GM12878 (cell line): ENCODE data around the gene NMT1. TPM values are rescaled to one million over a fixed set of nuclear protein-coding genes. Genes with fewer than 3 reads are reported as not detected.

Experiments
- CBX3 ChIP-seq: fragments of 200-600 bp; sonication (generic); IDR thresholded peaks from 2 replicates; pipeline ENCODE4 v1.6.1; 2016; ENCODE audit warnings: low read depth, borderline replicate concordance
- EZH2 ChIP-seq: IDR thresholded peaks from 2 replicates; pipeline ENCODE4 v1.6.1; 2012; ENCODE audit warnings: low read depth, mild to moderate bottlenecking, control low read depth, inconsistent platforms, low read length, borderline replicate concordance; ENCODE audit not compliant: control insufficient read depth
- GATAD2B ChIP-seq: fragments of 450-650 bp; conservative IDR thresholded peaks from 2 replicates; pipeline ENCODE4 v1.6.1; 2017; ENCODE audit warnings: low read depth, mild to moderate bottlenecking, moderate library complexity
- HCFC1 ChIP-seq: fragments of 150-350 bp; IDR thresholded peaks from 2 replicates; pipeline ENCODE4 v1.6.1; 2014; ENCODE audit warnings: low read length
- HDAC6 ChIP-seq: fragments of 200-600 bp; sonication (generic); IDR thresholded peaks from one replicate; pipeline ENCODE4 v1.8.0; 2017; ENCODE audit warnings: antibody characterized with exemption; ENCODE audit not compliant: unreplicated experiment
- IKZF1 ChIP-seq: fragments of 450-650 bp; conservative IDR thresholded peaks from 2 replicates; pipeline ENCODE4 v1.6.1; 2017; ENCODE audit warnings: antibody characterized with exemption, mild to moderate bottlenecking
- IRF4 ChIP-seq: IDR thresholded peaks from 2 replicates; pipeline ENCODE4 v1.6.1; 2011; ENCODE audit warnings: low read depth, low read length
- MLLT1 ChIP-seq: fragments of 450-650 bp; IDR thresholded peaks from 2 replicates; pipeline ENCODE4 v1.6.1; 2016; ENCODE audit warnings: mild to moderate bottlenecking
- MXI1 ChIP-seq: fragments of 150-350 bp; IDR thresholded peaks from 2 replicates; pipeline ENCODE4 v1.6.1; 2011; ENCODE audit warnings: low read depth, mild to moderate bottlenecking, inconsistent platforms, low read length, improper control_type of control experiment
- PML ChIP-seq: IDR thresholded peaks from 2 replicates; pipeline ENCODE4 v1.6.1; 2012; ENCODE audit warnings: low read length, inconsistent platforms
- POLR2AphosphoS5 ChIP-seq: IDR thresholded peaks from 2 replicates; pipeline ENCODE4 v1.6.1; 2011; ENCODE audit warnings: mild to moderate bottlenecking, low read length, inconsistent platforms
- RAD51 ChIP-seq: fragments of 450-650 bp; IDR thresholded peaks from 2 replicates; pipeline ENCODE4 v1.6.1; 2016; ENCODE audit warnings: moderate library complexity, mild to moderate bottlenecking, inconsistent platforms
- RELA ChIP-seq: fragments of 450-650 bp; IDR thresholded peaks from 2 replicates; pipeline ENCODE4 v1.8.0; 2014; ENCODE audit warnings: borderline replicate concordance; ENCODE audit not compliant: partially characterized antibody
- RUNX3 ChIP-seq: IDR thresholded peaks from 2 replicates; pipeline ENCODE4 v1.6.1; 2012; ENCODE audit warnings: low read length, inconsistent platforms
- SIN3A ChIP-seq: IDR thresholded peaks from 2 replicates; pipeline ENCODE4 v1.6.1; 2012; ENCODE audit warnings: low read depth, low read length, improper control_type of control experiment
- SMAD5 ChIP-seq: IDR thresholded peaks from 2 replicates; pipeline ENCODE4 v1.6.1; 2016; ENCODE audit warnings: antibody characterized with exemption, low read depth
- SMC3 ChIP-seq: IDR thresholded peaks from 2 replicates; pipeline ENCODE4 v1.6.1; 2011; ENCODE audit warnings: low read length, improper control_type of control experiment, borderline replicate concordance
- SPI1 ChIP-seq: IDR thresholded peaks from 2 replicates; pipeline ENCODE4 v1.6.1; 2011; ENCODE audit warnings: low read depth, mild to moderate bottlenecking, low read length, moderate library complexity, borderline replicate concordance; ENCODE audit not compliant: insufficient read depth
- TCF12 ChIP-seq: IDR thresholded peaks from 2 replicates; pipeline ENCODE4 v1.6.1; 2011; ENCODE audit warnings: low read depth, mild to moderate bottlenecking, low read length
- YY1 ChIP-seq: IDR thresholded peaks from 2 replicates; pipeline ENCODE4 v1.6.1; 2011; ENCODE audit warnings: low read depth, mild to moderate bottlenecking, low read length
- ZBED1 ChIP-seq: IDR thresholded peaks from 2 replicates; pipeline ENCODE4 v1.6.1; 2016; ENCODE audit warnings: borderline replicate concordance
- ZNF217 ChIP-seq: fragments of 450-650 bp; IDR thresholded peaks from 2 replicates; pipeline ENCODE4 v1.6.1; 2017; ENCODE audit warnings: antibody characterized with exemption, mild to moderate bottlenecking
- ZNF274 ChIP-seq: IDR thresholded peaks from one replicate; pipeline ENCODE4 v1.8.0; 2011; ENCODE audit not compliant: insufficient read length, insufficient read depth
- ZNF622 ChIP-seq: fragments of 450-650 bp; IDR thresholded peaks from 2 replicates; pipeline ENCODE4 v1.6.1; 2017; ENCODE audit warnings: mild to moderate bottlenecking, inconsistent platforms
- polyA plus RNA-seq, 11 experiments: library from polyadenylated mRNA; depleted of rRNA in 4 of 11; unstranded in 6 of 11; stranded (reverse) in 5 of 11; fragments of >200 nt; fragmentation: Nextera tagmentation in 4 of 11; fragmentation: Illumina TruSeq in 1 of 11; extraction: Ambion mirVana in 4 of 11; extraction: Trizol in 1 of 11; gene quantifications; 1 replicate in 1 of 11; 2 replicates in 10 of 11; pipeline versions ENCODE4 v1.2.1 to v1.2.3, GENCODE V29; 2011 to 2016; ENCODE audit warnings: inconsistent platforms in 2 of 11, missing spikeins in 2 of 11, low read depth in 1 of 11
- total RNA-seq, 4 experiments: library from RNA; depleted of rRNA in 3 of 4; stranded (reverse); fragments of >200 nt in 3 of 4; fragmentation: Illumina TruSeq in 1 of 4; extraction: Trizol in 1 of 4; gene quantifications; 2 replicates each; pipeline versions ENCODE4 v1.2.1 to v1.2.3, GENCODE V29; 2013 to 2021
- TF ChIP-seq, protein P1 (sequence below): fragments of 450-650 bp; IDR thresholded peaks from 2 replicates; pipeline ENCODE4 v1.6.1; 2017; ENCODE audit warnings: borderline replicate concordance
- TF ChIP-seq, protein P2 (sequence below): IDR thresholded peaks from 2 replicates; pipeline ENCODE4 v1.6.1; 2011; ENCODE audit warnings: borderline replicate concordance, low read depth, mild to moderate bottlenecking, moderate library complexity, low read length; ENCODE audit not compliant: insufficient read depth, poor library complexity, severe bottlenecking
- TF ChIP-seq, protein P3 (sequence below): fragments of 450-650 bp; IDR thresholded peaks from 2 replicates; pipeline ENCODE4 v1.6.1; 2014; ENCODE audit warnings: mild to moderate bottlenecking

NMT1 gene
- total and polyA plus RNA-seq, 10 of the 15 experiments (the other 5 are each of a cell fraction or from before 2014, with no cell fraction given) = 96.7 to 395 (median 222) TPM

DNA sequence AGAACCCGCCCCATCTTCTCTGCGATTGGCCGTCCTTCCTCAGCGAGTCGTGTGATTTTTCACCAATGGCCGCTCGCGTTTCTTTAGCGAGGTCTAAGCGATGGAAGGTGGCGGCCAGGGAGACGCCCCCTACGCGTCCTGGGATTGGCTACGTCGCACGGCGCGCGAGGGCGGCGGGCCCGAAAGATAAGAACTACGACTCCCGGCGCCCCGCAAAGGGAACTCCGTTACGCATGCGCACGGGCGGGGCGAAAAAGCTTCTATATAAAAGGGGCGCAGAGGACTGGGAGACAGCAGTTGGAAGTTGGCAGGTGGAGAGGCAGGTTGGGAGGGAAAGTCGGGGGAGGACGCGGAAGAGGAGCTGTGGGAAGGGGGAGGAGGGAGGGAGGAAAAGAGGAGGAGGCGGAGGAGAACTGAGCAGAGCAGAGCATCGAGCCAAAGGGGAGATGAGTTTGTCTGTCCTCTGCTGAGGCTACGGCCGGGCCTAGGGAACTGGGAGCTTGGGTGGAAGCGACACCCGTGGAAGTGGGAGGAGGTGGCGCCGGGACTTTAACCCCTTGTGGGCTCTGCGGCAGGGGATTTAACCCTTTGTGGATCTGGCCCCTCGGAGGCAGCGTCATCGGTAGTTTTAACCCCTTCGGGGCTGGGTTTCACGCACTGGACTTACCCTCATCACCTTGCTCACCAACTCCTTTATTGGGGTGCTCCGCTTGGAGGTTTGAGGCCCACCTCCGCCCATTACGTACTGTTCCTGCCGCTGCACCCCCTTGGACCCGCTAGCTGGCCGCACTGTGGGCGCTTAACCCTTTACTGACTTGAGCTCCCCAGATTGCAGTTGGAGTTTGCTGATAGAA lies 87.3 kb downstream of the NMT1 start, which contains the start of gene HEXIM1 (continued):
- TF ChIP-seq CBX3 = no peak
- TF ChIP-seq, protein P1, sequence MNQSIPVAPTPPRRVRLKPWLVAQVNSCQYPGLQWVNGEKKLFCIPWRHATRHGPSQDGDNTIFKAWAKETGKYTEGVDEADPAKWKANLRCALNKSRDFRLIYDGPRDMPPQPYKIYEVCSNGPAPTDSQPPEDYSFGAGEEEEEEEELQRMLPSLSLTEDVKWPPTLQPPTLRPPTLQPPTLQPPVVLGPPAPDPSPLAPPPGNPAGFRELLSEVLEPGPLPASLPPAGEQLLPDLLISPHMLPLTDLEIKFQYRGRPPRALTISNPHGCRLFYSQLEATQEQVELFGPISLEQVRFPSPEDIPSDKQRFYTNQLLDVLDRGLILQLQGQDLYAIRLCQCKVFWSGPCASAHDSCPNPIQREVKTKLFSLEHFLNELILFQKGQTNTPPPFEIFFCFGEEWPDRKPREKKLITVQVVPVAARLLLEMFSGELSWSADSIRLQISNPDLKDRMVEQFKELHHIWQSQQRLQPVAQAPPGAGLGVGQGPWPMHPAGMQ = peak; percentile 65
- no peak; the same call in none of the 2 replicates for TF ChIP-seq SIN3A
- TF ChIP-seq POLR2AphosphoS5 = peak; percentile 100
- no peak for TF ChIP-seq RELA
- no peak for TF ChIP-seq ZNF274
- no peak for TF ChIP-seq MXI1
- no peak for TF ChIP-seq ZNF217
- TF ChIP-seq, protein P2, sequence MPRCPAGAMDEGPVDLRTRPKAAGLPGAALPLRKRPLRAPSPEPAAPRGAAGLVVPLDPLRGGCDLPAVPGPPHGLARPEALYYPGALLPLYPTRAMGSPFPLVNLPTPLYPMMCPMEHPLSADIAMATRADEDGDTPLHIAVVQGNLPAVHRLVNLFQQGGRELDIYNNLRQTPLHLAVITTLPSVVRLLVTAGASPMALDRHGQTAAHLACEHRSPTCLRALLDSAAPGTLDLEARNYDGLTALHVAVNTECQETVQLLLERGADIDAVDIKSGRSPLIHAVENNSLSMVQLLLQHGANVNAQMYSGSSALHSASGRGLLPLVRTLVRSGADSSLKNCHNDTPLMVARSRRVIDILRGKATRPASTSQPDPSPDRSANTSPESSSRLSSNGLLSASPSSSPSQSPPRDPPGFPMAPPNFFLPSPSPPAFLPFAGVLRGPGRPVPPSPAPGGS = peak; percentile 76
- TF ChIP-seq SPI1 = no peak
- no peak for TF ChIP-seq ZNF622
- TF ChIP-seq SMAD5 = peak; percentile 100
- no peak for TF ChIP-seq RAD51
- peak; percentile 73 for TF ChIP-seq IRF4
- no peak for TF ChIP-seq EZH2
- TF ChIP-seq SMC3 = no peak
- TF ChIP-seq, protein P3, sequence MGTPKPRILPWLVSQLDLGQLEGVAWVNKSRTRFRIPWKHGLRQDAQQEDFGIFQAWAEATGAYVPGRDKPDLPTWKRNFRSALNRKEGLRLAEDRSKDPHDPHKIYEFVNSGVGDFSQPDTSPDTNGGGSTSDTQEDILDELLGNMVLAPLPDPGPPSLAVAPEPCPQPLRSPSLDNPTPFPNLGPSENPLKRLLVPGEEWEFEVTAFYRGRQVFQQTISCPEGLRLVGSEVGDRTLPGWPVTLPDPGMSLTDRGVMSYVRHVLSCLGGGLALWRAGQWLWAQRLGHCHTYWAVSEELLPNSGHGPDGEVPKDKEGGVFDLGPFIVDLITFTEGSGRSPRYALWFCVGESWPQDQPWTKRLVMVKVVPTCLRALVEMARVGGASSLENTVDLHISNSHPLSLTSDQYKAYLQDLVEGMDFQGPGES = no peak
- peak; percentile 73 for TF ChIP-seq RUNX3
- peak; percentile 94 for TF ChIP-seq HCFC1
- TF ChIP-seq GATAD2B = peak; percentile 98
- TF ChIP-seq HDAC6 = peak; percentile 98
- TF ChIP-seq IKZF1 = peak; percentile 95
- TF ChIP-seq MLLT1 = peak; percentile 94
- peak; percentile 95 for TF ChIP-seq TCF12
- TF ChIP-seq YY1 = peak; percentile 52; the same call in 1 of the 2 replicates
- TF ChIP-seq ZBED1 = peak; percentile 90
- TF ChIP-seq PML = peak; percentile 100
